Neuronal stem cell (in vitro differentiated cells): Measurements from ENCODE around the gene GARNL3.
A peak's percentile ranks its signal among the peaks of the same experiment; 100 is the strongest.

Experiments
- DNase-seq: peaks from one replicate; pipeline ENCODE4 v3.0.0-alpha.2; 2013; ENCODE audit warnings: low spot score
- H2AFZ ChIP-seq: one replicate; pipeline ENCODE4 v1.6.1; 2013; ENCODE audit warnings: mild to moderate bottlenecking, low read length, inconsistent platforms
- H2AK5ac ChIP-seq: 2 replicates; pipeline ENCODE4 v1.6.1; 2013; ENCODE audit warnings: low read depth, mild to moderate bottlenecking, inconsistent platforms, low read length, moderate library complexity, mixed read lengths
- H2BK120ac ChIP-seq: 2 replicates; pipeline ENCODE4 v1.6.1; 2013; ENCODE audit warnings: low read depth, mild to moderate bottlenecking, inconsistent platforms, low read length, moderate library complexity, mixed read lengths
- H2BK12ac ChIP-seq: one replicate; pipeline ENCODE4 v1.6.1; 2013; ENCODE audit warnings: low read length, inconsistent platforms
- H2BK15ac ChIP-seq: 2 replicates; pipeline ENCODE4 v1.6.1; 2013; ENCODE audit warnings: mild to moderate bottlenecking, low read length, inconsistent platforms, mixed read lengths
- H2BK5ac ChIP-seq: one replicate; pipeline ENCODE4 v1.6.1; 2013; ENCODE audit warnings: inconsistent platforms, mild to moderate bottlenecking, low read length, moderate library complexity
- H3K14ac ChIP-seq: one replicate; pipeline ENCODE4 v1.6.1; 2013; ENCODE audit warnings: low read length, inconsistent platforms
- H3K18ac ChIP-seq: 2 replicates; pipeline ENCODE4 v1.6.1; 2013; ENCODE audit warnings: low read length, inconsistent platforms
- H3K23ac ChIP-seq: 2 replicates; pipeline ENCODE4 v1.6.1; 2013; ENCODE audit warnings: low read depth, mild to moderate bottlenecking, mixed read lengths, low read length, inconsistent platforms; ENCODE audit not compliant: poor library complexity
- H3K27ac ChIP-seq: replicated peaks from 3 replicates; pipeline ENCODE4 v1.5.1; 2013; ENCODE audit warnings: low read length, inconsistent platforms
- H3K27me3 ChIP-seq, 3 experiments: 2 replicates each; pipeline ENCODE4 v1.6.1; 2013; ENCODE audit warnings: low read length in 3 of 3, mild to moderate bottlenecking in 2 of 3, inconsistent platforms in 1 of 3, low read depth in 1 of 3, mixed read lengths in 1 of 3, moderate library complexity in 1 of 3; ENCODE audit not compliant: control insufficient read depth in 3 of 3, insufficient read depth in 3 of 3
- H3K36me3 ChIP-seq, 2 donors: replicated peaks in 1 of 2; 2 replicates each; pipeline ENCODE4 v1.6.1; 2013; ENCODE audit warnings: low read length in 2 of 2; ENCODE audit not compliant: control insufficient read depth in 2 of 2, insufficient read depth in 2 of 2
- H3K4ac ChIP-seq: 2 replicates; pipeline ENCODE4 v1.6.1; 2013; ENCODE audit warnings: inconsistent platforms, mild to moderate bottlenecking, low read length, moderate library complexity
- H3K4me1 ChIP-seq, 2 donors: 1 replicate in 1 of 2; 2 replicates in 1 of 2; pipeline ENCODE4 v1.6.1; 2013; ENCODE audit warnings: low read length in 2 of 2, low read depth in 1 of 2; ENCODE audit not compliant: control insufficient read depth in 2 of 2, insufficient read depth in 1 of 2
- H3K4me2 ChIP-seq: one replicate; pipeline ENCODE4 v1.6.1; 2013; ENCODE audit warnings: mild to moderate bottlenecking, low read length, inconsistent platforms; ENCODE audit not compliant: insufficient read depth, poor library complexity, severe bottlenecking
- H3K4me3 ChIP-seq, 2 donors: 2 replicates each; pipeline ENCODE4 v1.5.1; 2013; ENCODE audit warnings: low read length in 2 of 2, mild to moderate bottlenecking in 2 of 2, inconsistent platforms in 1 of 2, moderate library complexity in 1 of 2
- H3K79me1 ChIP-seq: one replicate; pipeline ENCODE4 v1.6.1; 2013; ENCODE audit warnings: low read depth, mild to moderate bottlenecking, inconsistent platforms, low read length, moderate library complexity
- H3K9ac ChIP-seq: one replicate; pipeline ENCODE4 v1.6.1; 2013; ENCODE audit warnings: mild to moderate bottlenecking, low read depth, low read length, inconsistent platforms; ENCODE audit not compliant: poor library complexity
- H3K9me3 ChIP-seq, 2 donors: replicated peaks in 1 of 2; 2 replicates each; pipeline versions ENCODE3 to v1.6.1; 2013; ENCODE audit warnings: low read length in 2 of 2, mild to moderate bottlenecking in 2 of 2, inconsistent platforms in 1 of 2, low read depth in 1 of 2, mixed read lengths in 1 of 2, moderate library complexity in 1 of 2; ENCODE audit not compliant: control insufficient read depth in 2 of 2, insufficient read depth in 1 of 2
- H4K8ac ChIP-seq: one replicate; pipeline ENCODE4 v1.6.1; 2013; ENCODE audit warnings: low read depth, mild to moderate bottlenecking, inconsistent platforms, low read length, moderate library complexity
- H4K91ac ChIP-seq: one replicate; pipeline ENCODE4 v1.6.1; 2013; ENCODE audit warnings: low read length, low read depth, mild to moderate bottlenecking, inconsistent platforms; ENCODE audit not compliant: poor library complexity
- WGBS, 2 donors: extraction: QIAGEN DNeasy Blood & Tissue Kit; methylation state at CpG; one replicate each; pipeline ENCODE4 v1.1.7; 2013; ENCODE audit warnings: missing lambda C conversion rate in 2 of 2, mixed read lengths in 1 of 2; ENCODE audit not compliant: insufficient read length in 2 of 2, insufficient replicate concordance in 1 of 2; ENCODE audit errors: extremely low coverage in 2 of 2; 5-methylcytosine and 5-hydroxymethylcytosine counted together

GARNL3 gene

DNA sequence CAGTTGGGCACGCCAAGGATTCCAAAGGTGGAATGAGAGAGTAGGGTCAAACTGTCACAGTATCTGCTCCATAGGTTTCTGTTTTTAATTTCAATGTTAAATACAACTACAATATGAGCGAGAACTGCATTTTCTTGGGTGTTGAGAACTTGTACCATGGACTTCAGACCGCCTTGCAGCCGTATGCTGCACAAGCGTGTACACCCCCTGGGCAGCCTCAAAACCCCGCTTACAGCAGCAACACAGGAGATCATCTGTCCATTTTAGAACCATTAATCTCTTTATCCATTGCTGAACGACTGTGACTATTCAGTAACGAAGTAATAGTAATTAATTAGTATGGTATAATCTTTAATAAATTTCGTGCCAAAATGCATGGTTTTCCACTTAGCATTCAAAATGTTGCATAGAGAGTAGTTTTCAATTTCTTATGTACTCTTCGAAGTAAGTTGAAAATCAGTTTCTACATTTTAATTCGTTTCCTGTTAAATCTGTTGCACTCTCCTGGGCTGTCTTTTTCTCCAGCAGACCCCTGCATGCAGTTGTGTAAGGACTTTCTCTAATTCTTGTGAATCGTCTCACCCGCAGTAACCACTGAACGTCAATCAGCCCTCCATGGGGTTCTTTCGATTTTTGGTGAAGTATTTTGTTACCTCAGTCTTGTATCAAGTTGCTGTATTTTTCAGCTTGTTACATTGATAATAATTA lies 42.0 kb upstream of the GARNL3 start:
- no peak overlapping the region for H4K91ac ChIP-seq
- no peak overlapping the region for H3K14ac ChIP-seq
- no peak overlapping the region for H3K4me2 ChIP-seq
- WGBS, 2 donors = no CpG with 5 or more reads among the region's 15 CpGs
- no peak for DNase-seq
- no peak overlapping the region for H2AK5ac ChIP-seq
- H3K4ac ChIP-seq = no peak overlapping the region
- H3K9me3 ChIP-seq = no peaks in the 10 kb centered on the region
- H2BK15ac ChIP-seq = no peak overlapping the region
- no peak overlapping the region for H3K18ac ChIP-seq
- H4K8ac ChIP-seq = no peak overlapping the region
- H3K4me3 ChIP-seq = no peak overlapping the region
- H2AFZ ChIP-seq = no peak overlapping the region
- no peaks in the 10 kb centered on the region for H3K36me3 ChIP-seq
- H3K4me1 ChIP-seq = peaks cover 0 to 7% of the 10 kb centered on the region in 2 donors
- no peak overlapping the region for H3K23ac ChIP-seq
- H3K9ac ChIP-seq = no peak overlapping the region
- H3K27me3 ChIP-seq = peaks cover 2 to 28% (median 20%) of the 10 kb centered on the region in 3 experiments
- H2BK120ac ChIP-seq = no peak overlapping the region
- H2BK5ac ChIP-seq = no peak overlapping the region
- H3K79me1 ChIP-seq = no peaks in the 10 kb centered on the region
- H2BK12ac ChIP-seq = no peak overlapping the region
- no peak overlapping the region for H3K27ac ChIP-seq

GRCh38 chr9:127223266-127223665 lies 41.3 kb upstream of the GARNL3 start:
- no CpG with 5 or more reads among the region's 4 CpGs for WGBS, 2 donors
- no peak overlapping the region for H4K8ac ChIP-seq

GRCh38 chr9:127223810-127224177 lies 40.8 kb upstream of the GARNL3 start:
- H2BK15ac ChIP-seq = no peak overlapping the region
- peak overlapping the region; percentile 93 for H3K4me2 ChIP-seq
- DNase-seq = no peak
- H2AK5ac ChIP-seq = no peak overlapping the region
- no peak overlapping the region for H3K27ac ChIP-seq
- no peaks in the 10 kb centered on the region for H3K36me3 ChIP-seq
- WGBS, 2 donors = no CpG with 5 or more reads among the region's 8 CpGs
- H2AFZ ChIP-seq = peak overlapping the region; percentile 99
- H3K27me3 ChIP-seq = peaks cover 2 to 28% (median 20%) of the 10 kb centered on the region in 3 experiments
- no peak overlapping the region for H4K91ac ChIP-seq
- no peak overlapping the region for H3K4ac ChIP-seq
- no peak overlapping the region for H2BK120ac ChIP-seq
- no peaks in the 10 kb centered on the region for H3K79me1 ChIP-seq
- no peak overlapping the region for H4K8ac ChIP-seq
- H2BK5ac ChIP-seq = no peak overlapping the region
- peak overlapping the region; percentile 58 for H3K23ac ChIP-seq
- H2BK12ac ChIP-seq = no peak overlapping the region
- peak overlapping the region; percentile 72 for H3K14ac ChIP-seq
- H3K9me3 ChIP-seq = no peaks in the 10 kb centered on the region
- H3K4me3 ChIP-seq = peak overlapping the region; percentile 73 to 78
- H3K4me1 ChIP-seq = peaks cover 0 to 7% of the 10 kb centered on the region in 2 donors
- peak overlapping the region; percentile 50 for H3K18ac ChIP-seq
- H3K9ac ChIP-seq = no peak overlapping the region

More at GRCh38 chr9:127223266-127223665, 41.3 kb upstream of the GARNL3 start:
- no peak overlapping the region for H3K27ac ChIP-seq
- H2AFZ ChIP-seq = no peak overlapping the region
- no peak overlapping the region for H2BK12ac ChIP-seq
- H3K4me1 ChIP-seq = peaks cover 0 to 7% of the 10 kb centered on the region in 2 donors
- H3K27me3 ChIP-seq = peaks cover 2 to 28% (median 20%) of the 10 kb centered on the region in 3 experiments
- no peak overlapping the region for H2BK15ac ChIP-seq
- H3K23ac ChIP-seq = no peak overlapping the region
- no peak overlapping the region for H3K9ac ChIP-seq
- no peaks in the 10 kb centered on the region for H3K36me3 ChIP-seq
- H3K18ac ChIP-seq = no peak overlapping the region
- H3K4me2 ChIP-seq = no peak overlapping the region
- no peak overlapping the region for H3K14ac ChIP-seq
- no peaks in the 10 kb centered on the region for H3K9me3 ChIP-seq
- DNase-seq = no peak
- H3K79me1 ChIP-seq = no peaks in the 10 kb centered on the region
- no peak overlapping the region for H2BK5ac ChIP-seq
- H3K4me3 ChIP-seq = no peak overlapping the region
- H2AK5ac ChIP-seq = no peak overlapping the region
- H2BK120ac ChIP-seq = no peak overlapping the region
- H3K4ac ChIP-seq = no peak overlapping the region
- no peak overlapping the region for H4K91ac ChIP-seq

- Histone ChIP-seq H2AK5ac (no peak overlapping the region), H2BK120ac (no peak overlapping the region), H3K4me3 (peak overlapping the region; percentile 73 to 92), H3K4ac (no peak overlapping the region), H2BK5ac (no peak overlapping the region), H3K27me3 (peaks cover 2 to 28% (median 20%) of the 10 kb centered on the region in 3 experiments), H3K14ac (no peak overlapping the region), H3K9ac (peak overlapping the region; percentile 85), H4K8ac (no peak overlapping the region), H3K9me3 (no peaks in the 10 kb centered on the region), H2BK15ac (peak overlapping the region; percentile 90), H3K4me1 (peaks cover 0 to 7% of the 10 kb centered on the region in 2 donors), H3K18ac (peak overlapping the region; percentile 97), H3K4me2 (peak overlapping the region; percentile 93), H3K36me3 (no peaks in the 10 kb centered on the region), H2AFZ (peak overlapping the region; percentile 99), H3K27ac (peak overlapping the region; percentile 54), H3K79me1 (no peaks in the 10 kb centered on the region), H3K23ac (peak overlapping the region; percentile 96), H2BK12ac (no peak overlapping the region), H4K91ac (no peak overlapping the region)
- WGBS, 2 donors = no CpG with 5 or more reads among the region's 56 CpGs
- peak; percentile 96 for DNase-seq
Measured at GRCh38 chr9:127224178-127224882, 40.2 kb upstream of the GARNL3 start.
